HCT116 (cell line): ENCODE measurements around the gene FFAR1. TPM values are rescaled to one million over a fixed set of nuclear protein-coding genes. Genes with fewer than 3 reads are reported as not detected.

ENCODE experiments used
- ATAC-seq: fragments of 200-7000 bp; cut with Tn5 transposase; 2 replicates; pipeline ENCODE4 v1.9.1; 2020; ENCODE audit warnings: mild to moderate bottlenecking, moderate library complexity
- Bru-seq: library from RNA; stranded (reverse); fragments of 400-500 nt; gene quantifications from one replicate; lab custom pipeline; 2021; lab: Mats Ljungman, UMichigan
- BruChase-seq, 2 experiments: library from RNA; stranded (reverse); fragments of 400-500 nt; gene quantifications; one replicate each; lab custom pipeline; 2021; lab: Mats Ljungman, UMichigan
- BruUV-seq: library from RNA; stranded (reverse); fragments of 400-500 nt; replicated peaks from 2 replicates; lab custom pipeline; 2021; lab: Mats Ljungman, UMichigan
- CTCF ChIA-PET: fragments of 300-600 bp; sonication (Branson Sonifier 250); formaldehyde crosslinking; loops from one replicate; lab custom pipeline; 2021; ENCODE audit warnings: antibody characterized with exemption; lab: Charles Lee
- POLR2A ChIA-PET: fragments of 300-600, 350-600 bp; sonication (Branson Sonifier 250); formaldehyde crosslinking; loops from one replicate; lab custom pipeline; 2021; ENCODE audit warnings: antibody characterized with exemption; lab: Charles Lee
- RAD21 ChIA-PET, 2 experiments: fragments of 300-600 bp; sonication (Branson Sonifier 250); formaldehyde crosslinking; loops; one replicate each; lab custom pipeline; 2023; ENCODE audit warnings: low total read pairs in 2 of 2; ENCODE audit not compliant: uncharacterized antibody in 2 of 2, unreplicated experiment in 2 of 2, low non-redundant PET in 1 of 2; lab: Charles Lee
- DNase-seq: peaks from one replicate; pipeline ENCODE4 v3.0.0-alpha.2; 2010; ENCODE audit warnings: low read depth, low spot score
- H2AFZ ChIP-seq: fragments of 200-600 bp; shearing (Covaris generic), sonication (generic); 2 replicates; pipeline ENCODE4 v1.6.1; 2017; ENCODE audit warnings: low read depth, mixed run types, mixed read lengths, antibody characterized with exemption, low read length; ENCODE audit not compliant: poor library complexity, severe bottlenecking
- H3K27ac ChIP-seq: 2 replicates; pipeline ENCODE4 v1.5.1; 2012; ENCODE audit warnings: low read depth, low read length
- H3K27me3 ChIP-seq: fragments of 200-600 bp; sonication (generic); 2 replicates; pipeline ENCODE4 v1.6.1; 2016; ENCODE audit warnings: mixed run types, low read length, mixed read lengths; ENCODE audit not compliant: insufficient read depth
- H3K36me3 ChIP-seq, 2 experiments: fragments of 200-500 bp in 1 of 2; fragments of 200-600 bp in 1 of 2; sonication (Bioruptor generic) in 1 of 2; sonication (generic) in 1 of 2; 2 replicates each; pipeline versions ENCODE4 v1.5.1 to v1.6.1; 2014 to 2016; ENCODE audit warnings: low read length in 2 of 2, inconsistent platforms in 1 of 2, mixed read lengths in 1 of 2, mixed run types in 1 of 2; ENCODE audit not compliant: insufficient read depth in 2 of 2, control insufficient read depth in 1 of 2
- H3K4me1 ChIP-seq, 2 experiments: fragments of 200-600 bp in 1 of 2; sonication (generic) in 1 of 2; 2 replicates each; pipeline versions ENCODE4 v1.5.1 to v1.6.1; 2012 to 2017; ENCODE audit warnings: low read length in 2 of 2, inconsistent platforms in 1 of 2, mild to moderate bottlenecking in 1 of 2, mixed read lengths in 1 of 2, mixed run types in 1 of 2, moderate library complexity in 1 of 2; ENCODE audit not compliant: insufficient read depth in 2 of 2, control insufficient read depth in 1 of 2
- H3K4me2 ChIP-seq: fragments of 200-600 bp; sonication (generic); 2 replicates; pipeline ENCODE4 v1.6.1; 2017; ENCODE audit warnings: mixed run types, low read length, mixed read lengths
- H3K4me3 ChIP-seq, 2 experiments: fragments of 200-600 bp in 1 of 2; sonication (generic) in 1 of 2; replicated peaks in 1 of 2; 2 replicates each; pipeline ENCODE4 v1.5.1; 2011 to 2016; ENCODE audit warnings: low read length in 2 of 2, control low read depth in 1 of 2, low read depth in 1 of 2, mild to moderate bottlenecking in 1 of 2, mixed read lengths in 1 of 2, mixed run types in 1 of 2
- H3K79me2 ChIP-seq: fragments of 200-600 bp; sonication (generic); 2 replicates; pipeline ENCODE4 v1.6.1; 2017; ENCODE audit warnings: mild to moderate bottlenecking, mixed run types, low read length, moderate library complexity, mixed read lengths; ENCODE audit not compliant: insufficient read depth
- H3K9ac ChIP-seq: fragments of 200-600 bp; sonication (generic); 2 replicates; pipeline ENCODE4 v1.6.1; 2016; ENCODE audit warnings: low read length, mixed read lengths
- H3K9me2 ChIP-seq: fragments of 200-600 bp; sonication (generic), shearing (Covaris generic); 2 replicates; pipeline ENCODE4 v1.6.1; 2017; ENCODE audit warnings: mixed run types, mild to moderate bottlenecking, moderate library complexity; ENCODE audit not compliant: insufficient read depth
- H3K9me3 ChIP-seq, 2 experiments: fragments of 200-500 bp in 1 of 2; fragments of 200-600 bp in 1 of 2; sonication (Bioruptor generic) in 1 of 2; sonication (generic) in 1 of 2; 2 replicates each; pipeline ENCODE4 v1.6.1; 2014 to 2017; ENCODE audit warnings: low read length in 2 of 2, mixed read lengths in 2 of 2, inconsistent platforms in 1 of 2, low read depth in 1 of 2, mild to moderate bottlenecking in 1 of 2, mixed run types in 1 of 2, moderate library complexity in 1 of 2; ENCODE audit not compliant: control insufficient read depth in 1 of 2, insufficient read depth in 1 of 2
- H4K20me1 ChIP-seq: fragments of 200-600 bp; sonication (generic), shearing (Covaris generic); 2 replicates; pipeline ENCODE4 v1.6.1; 2017; ENCODE audit warnings: mixed run types, mild to moderate bottlenecking, moderate library complexity; ENCODE audit not compliant: insufficient read depth
- CBX3 ChIP-seq: IDR thresholded peaks from 2 replicates; pipeline ENCODE4 v1.6.1; 2012; ENCODE audit warnings: low read depth
- CEBPB ChIP-seq: IDR thresholded peaks from 2 replicates; pipeline ENCODE4 v1.6.1; 2012; ENCODE audit warnings: low read depth
- EGR1 ChIP-seq: IDR thresholded peaks from 2 replicates; pipeline ENCODE4 v1.6.1; 2012; ENCODE audit warnings: low read depth
- ELF1 ChIP-seq: IDR thresholded peaks from 2 replicates; pipeline ENCODE4 v1.6.1; 2012; ENCODE audit warnings: low read depth, borderline replicate concordance
- EZH2 ChIP-seq: fragments of 200-600 bp; sonication (generic); IDR thresholded peaks from 2 replicates; pipeline ENCODE4 v1.6.1; 2017; ENCODE audit warnings: antibody characterized with exemption, mixed run types
- FOSL1 ChIP-seq: IDR thresholded peaks from 2 replicates; pipeline ENCODE4 v1.6.1; 2012; ENCODE audit warnings: low read depth
- POLR2A ChIP-seq: IDR thresholded peaks from 2 replicates; pipeline ENCODE4 v1.7.0; 2011; ENCODE audit warnings: borderline replicate concordance; ENCODE audit not compliant: insufficient read depth, insufficient read length; ENCODE audit errors: extremely low read depth
- RAD21 ChIP-seq: IDR thresholded peaks from 2 replicates; pipeline ENCODE4 v1.6.1; 2012; ENCODE audit warnings: low read depth, mild to moderate bottlenecking
- SIN3A ChIP-seq: IDR thresholded peaks from 2 replicates; pipeline ENCODE4 v1.6.1; 2012; ENCODE audit warnings: low read depth
- YY1 ChIP-seq: IDR thresholded peaks from 2 replicates; pipeline ENCODE4 v1.6.1; 2011; ENCODE audit warnings: low read length, low read depth, moderate library complexity, mild to moderate bottlenecking; ENCODE audit not compliant: insufficient replicate concordance; ENCODE audit errors: extremely low read depth
- ZFX ChIP-seq: fragments of 450-650 bp; IDR thresholded peaks from 2 replicates; pipeline ENCODE4 v1.6.1; 2017
- ZNF274 ChIP-seq: fragments of 200-500 bp; sonication (Bioruptor generic); IDR thresholded peaks from 2 replicates; pipeline ENCODE4 v1.6.1; 2014; ENCODE audit warnings: mild to moderate bottlenecking, low read depth, low read length, inconsistent platforms
- intact Hi-C: fragments of 100-400 bp; cut with micrococcal nuclease; formaldehyde crosslinking; loops from 2 replicates; pipeline ENCODE4 v1.10.0; 2022
- long read RNA-seq: library from polyadenylated mRNA; unstranded; transcript quantifications from one replicate; pipeline ENCODE4 v2.0.0, GENCODE V29; 2021; ENCODE audit not compliant: unreplicated experiment
- polyA plus RNA-seq: library from polyadenylated mRNA; unstranded; fragments of >200 nt; gene quantifications from 2 replicates; pipeline ENCODE4 v1.2.1, GENCODE V29; 2012; ENCODE audit warnings: missing spikeins
- total RNA-seq: library from RNA; stranded (reverse); gene quantifications from one replicate; pipeline ENCODE4 v1.2.1, GENCODE V29; 2021; ENCODE audit not compliant: unreplicated experiment
- TF ChIP-seq, protein P1 (sequence below): IDR thresholded peaks from 2 replicates; pipeline ENCODE4 v1.6.1; 2012; ENCODE audit warnings: low read depth
- TF ChIP-seq, protein P2 (sequence below): IDR thresholded peaks from 2 replicates; pipeline ENCODE4 v1.6.1; 2011; ENCODE audit warnings: mild to moderate bottlenecking, low read length, moderate library complexity; ENCODE audit not compliant: insufficient replicate concordance; ENCODE audit errors: extremely low read depth
- TF ChIP-seq, protein P3 (sequence below): IDR thresholded peaks from 2 replicates; pipeline ENCODE4 v1.6.1; 2012

FFAR1 gene, protein sequence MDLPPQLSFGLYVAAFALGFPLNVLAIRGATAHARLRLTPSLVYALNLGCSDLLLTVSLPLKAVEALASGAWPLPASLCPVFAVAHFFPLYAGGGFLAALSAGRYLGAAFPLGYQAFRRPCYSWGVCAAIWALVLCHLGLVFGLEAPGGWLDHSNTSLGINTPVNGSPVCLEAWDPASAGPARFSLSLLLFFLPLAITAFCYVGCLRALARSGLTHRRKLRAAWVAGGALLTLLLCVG (N-terminal part only)
- total RNA-seq (not detected), Bru-seq, nascent RNA (percentile 22 among the genes with signal in this experiment), BruChase-seq, experiment 1, labeled RNA remaining after a 6-hour chase (percentile 37 among the genes with signal in this experiment), BruChase-seq, experiment 2, labeled RNA remaining after a 2-hour chase (percentile 25 among the genes with signal in this experiment)
- not detected in 2 replicates for polyA plus RNA-seq
- long read RNA-seq: 0 reads

DNA sequence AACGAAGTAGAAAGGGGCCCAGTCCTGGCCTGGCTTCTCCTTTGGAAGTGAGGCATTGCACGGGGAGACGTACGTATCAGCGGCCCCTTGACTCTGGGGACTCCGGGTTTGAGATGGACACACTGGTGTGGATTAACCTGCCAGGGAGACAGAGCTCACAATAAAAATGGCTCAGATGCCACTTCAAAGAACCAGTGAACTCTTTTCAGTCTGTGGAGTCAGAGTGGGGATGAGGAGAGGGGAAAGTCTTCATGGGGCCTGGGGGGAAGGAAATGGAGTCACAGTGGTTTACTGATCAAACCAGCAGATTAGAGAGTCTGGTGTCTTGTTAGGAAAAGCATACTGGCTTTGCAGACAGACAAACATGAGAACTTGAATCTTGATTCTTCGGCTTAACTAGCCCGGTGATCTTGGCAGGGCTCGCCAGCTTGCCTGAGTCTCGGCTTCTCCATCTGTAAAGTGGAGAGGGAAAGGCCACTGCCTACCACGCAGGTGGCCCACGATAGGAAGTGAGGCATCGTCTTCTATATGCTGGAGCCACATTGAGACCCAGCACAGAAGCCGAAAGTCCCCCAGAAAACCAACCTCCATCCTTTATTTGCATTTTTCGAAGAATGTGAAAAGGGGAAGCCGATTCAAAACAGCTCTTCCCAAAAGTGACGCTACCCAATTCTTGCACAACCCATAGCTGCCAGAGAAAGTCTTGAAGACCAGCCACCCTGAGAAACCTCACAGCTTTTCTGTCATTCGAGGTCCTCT, at the start of gene FFAR1:
FFAR1 (plus strand) TSS at position 732 of the 759 bp plus-strand sequence. CDS start 3,650 bp downstream, outside the sequence.
- no peak for ATAC-seq
- H2AFZ ChIP-seq: no peak within 1 kb of the TSS
- no peaks in the 10 kb centered on the region for H3K9me3 ChIP-seq
- RAD21 ChIA-PET: no interaction called here
- no peak within 1 kb of the TSS for H3K4me2 ChIP-seq
- intact Hi-C loops: no loop called here
- H3K27ac ChIP-seq: no peak within 1 kb of the TSS
- no peak for DNase-seq
- H3K79me2 ChIP-seq: no peaks in the 10 kb centered on the region
- POLR2A ChIA-PET: no interaction called here
- no peaks in the 10 kb centered on the region for H3K27me3 ChIP-seq
- H3K9me2 ChIP-seq: no peaks in the 10 kb centered on the region
- H4K20me1 ChIP-seq: no peaks in the 10 kb centered on the region
- BruUV-seq: no TSS peak
- no peaks in the 10 kb centered on the region for H3K36me3 ChIP-seq
- H3K9ac ChIP-seq: no peak within 1 kb of the TSS
- H3K4me1 ChIP-seq: peaks cover 0 to under 1% of the 10 kb centered on the region in 2 experiments; a peak in 1 of 4 replicates
- no peak within 1 kb of the TSS for H3K4me3 ChIP-seq
- CTCF ChIA-PET: no interaction called here
- TF ChIP-seq, protein P1, sequence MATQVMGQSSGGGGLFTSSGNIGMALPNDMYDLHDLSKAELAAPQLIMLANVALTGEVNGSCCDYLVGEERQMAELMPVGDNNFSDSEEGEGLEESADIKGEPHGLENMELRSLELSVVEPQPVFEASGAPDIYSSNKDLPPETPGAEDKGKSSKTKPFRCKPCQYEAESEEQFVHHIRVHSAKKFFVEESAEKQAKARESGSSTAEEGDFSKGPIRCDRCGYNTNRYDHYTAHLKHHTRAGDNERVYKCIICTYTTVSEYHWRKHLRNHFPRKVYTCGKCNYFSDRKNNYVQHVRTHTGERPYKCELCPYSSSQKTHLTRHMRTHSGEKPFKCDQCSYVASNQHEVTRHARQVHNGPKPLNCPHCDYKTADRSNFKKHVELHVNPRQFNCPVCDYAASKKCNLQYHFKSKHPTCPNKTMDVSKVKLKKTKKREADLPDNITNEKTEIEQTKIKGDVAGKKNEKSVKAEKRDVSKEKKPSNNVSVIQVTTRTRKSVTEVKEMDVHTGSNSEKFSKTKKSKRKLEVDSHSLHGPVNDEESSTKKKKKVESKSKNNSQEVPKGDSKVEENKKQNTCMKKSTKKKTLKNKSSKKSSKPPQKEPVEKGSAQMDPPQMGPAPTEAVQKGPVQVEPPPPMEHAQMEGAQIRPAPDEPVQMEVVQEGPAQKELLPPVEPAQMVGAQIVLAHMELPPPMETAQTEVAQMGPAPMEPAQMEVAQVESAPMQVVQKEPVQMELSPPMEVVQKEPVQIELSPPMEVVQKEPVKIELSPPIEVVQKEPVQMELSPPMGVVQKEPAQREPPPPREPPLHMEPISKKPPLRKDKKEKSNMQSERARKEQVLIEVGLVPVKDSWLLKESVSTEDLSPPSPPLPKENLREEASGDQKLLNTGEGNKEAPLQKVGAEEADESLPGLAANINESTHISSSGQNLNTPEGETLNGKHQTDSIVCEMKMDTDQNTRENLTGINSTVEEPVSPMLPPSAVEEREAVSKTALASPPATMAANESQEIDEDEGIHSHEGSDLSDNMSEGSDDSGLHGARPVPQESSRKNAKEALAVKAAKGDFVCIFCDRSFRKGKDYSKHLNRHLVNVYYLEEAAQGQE: no peak
- TF ChIP-seq FOSL1: no peak
- no peak for TF ChIP-seq POLR2A
- TF ChIP-seq EZH2: no peak
- TF ChIP-seq, protein P2, sequence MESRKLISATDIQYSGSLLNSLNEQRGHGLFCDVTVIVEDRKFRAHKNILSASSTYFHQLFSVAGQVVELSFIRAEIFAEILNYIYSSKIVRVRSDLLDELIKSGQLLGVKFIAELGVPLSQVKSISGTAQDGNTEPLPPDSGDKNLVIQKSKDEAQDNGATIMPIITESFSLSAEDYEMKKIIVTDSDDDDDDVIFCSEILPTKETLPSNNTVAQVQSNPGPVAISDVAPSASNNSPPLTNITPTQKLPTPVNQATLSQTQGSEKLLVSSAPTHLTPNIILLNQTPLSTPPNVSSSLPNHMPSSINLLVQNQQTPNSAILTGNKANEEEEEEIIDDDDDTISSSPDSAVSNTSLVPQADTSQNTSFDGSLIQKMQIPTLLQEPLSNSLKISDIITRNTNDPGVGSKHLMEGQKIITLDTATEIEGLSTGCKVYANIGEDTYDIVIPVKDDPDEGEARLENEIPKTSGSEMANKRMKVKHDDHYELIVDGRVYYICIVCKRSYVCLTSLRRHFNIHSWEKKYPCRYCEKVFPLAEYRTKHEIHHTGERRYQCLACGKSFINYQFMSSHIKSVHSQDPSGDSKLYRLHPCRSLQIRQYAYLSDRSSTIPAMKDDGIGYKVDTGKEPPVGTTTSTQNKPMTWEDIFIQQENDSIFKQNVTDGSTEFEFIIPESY: no peak
- TF ChIP-seq, protein P3, sequence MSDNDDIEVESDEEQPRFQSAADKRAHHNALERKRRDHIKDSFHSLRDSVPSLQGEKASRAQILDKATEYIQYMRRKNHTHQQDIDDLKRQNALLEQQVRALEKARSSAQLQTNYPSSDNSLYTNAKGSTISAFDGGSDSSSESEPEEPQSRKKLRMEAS: no peak
- TF ChIP-seq CBX3: no peak
- TF ChIP-seq YY1: no peak
- no peak for TF ChIP-seq EGR1
- no peak for TF ChIP-seq SIN3A
- TF ChIP-seq RAD21: no peak
- no peak for TF ChIP-seq ELF1
- TF ChIP-seq ZFX: no peak
- TF ChIP-seq ZNF274: no peak
- no peak for TF ChIP-seq CEBPB
